Stomach (tissue), 9 donors: ENCODE data around the gene DNER. TPM values are rescaled to one million over a fixed set of nuclear protein-coding genes. Genes with fewer than 3 reads are reported as not detected.

ENCODE experiments used
- DNase-seq, 2 donors: peaks; one replicate each; pipeline versions ENCODE4 v3.0.0 to v3.0.0-alpha.2; 2013 to 2019
- H3K27ac ChIP-seq, 5 donors: fragments of 200-600 bp in 4 of 5; sonication (generic) in 4 of 5; one replicate each; pipeline ENCODE4 v1.5.1; 2013 to 2019; ENCODE audit warnings: mild to moderate bottlenecking in 1 of 5, moderate library complexity in 1 of 5
- H3K27me3 ChIP-seq, 3 donors: fragments of 200-600 bp; sonication (generic); one replicate each; pipeline ENCODE4 v1.5.1; 2017 to 2019; ENCODE audit warnings: mixed run types in 1 of 3
- H3K36me3 ChIP-seq, 4 donors: fragments of 200-600 bp; sonication (generic); 1 replicate in 3 of 4; 2 replicates in 1 of 4; pipeline ENCODE4 v1.5.1; 2016 to 2019
- H3K4me1 ChIP-seq, 4 donors: fragments of 200-600 bp; sonication (generic); one replicate each; pipeline ENCODE4 v1.5.1; 2016 to 2019
- H3K4me3 ChIP-seq, 4 donors: fragments of 200-600 bp; sonication (generic) in 3 of 4; one replicate each; pipeline ENCODE4 v1.5.1; 2016 to 2019; ENCODE audit warnings: mild to moderate bottlenecking in 1 of 4
- H3K9me3 ChIP-seq, 4 donors: fragments of 200-600 bp; sonication (generic); one replicate each; pipeline ENCODE4 v1.5.1; 2016 to 2019
- CTCF ChIP-seq, 7 experiments: fragments of 450-650 bp in 4 of 7; fragments of 200-600 bp in 3 of 7; sonication (generic) in 3 of 7; IDR thresholded peaks; one replicate each; pipeline ENCODE4 v1.5.1; 2016 to 2019; ENCODE audit warnings: antibody characterized with exemption in 7 of 7, control low read depth in 2 of 7, mild to moderate bottlenecking in 1 of 7
- EP300 ChIP-seq: sonication (generic); formaldehyde crosslinking; IDR thresholded peaks from one replicate; pipeline ENCODE4 v1.6.1; 2017; ENCODE audit warnings: antibody characterized with exemption
- POLR2A ChIP-seq, 4 donors: fragments of 450-650 bp; IDR thresholded peaks; one replicate each; pipeline ENCODE4 v1.6.1; 2016; ENCODE audit warnings: antibody characterized with exemption in 4 of 4, control low read depth in 2 of 4, mild to moderate bottlenecking in 1 of 4, moderate library complexity in 1 of 4
- POLR2AphosphoS5 ChIP-seq, 3 donors: sonication (generic); formaldehyde crosslinking; IDR thresholded peaks; one replicate each; pipeline ENCODE4 v1.6.1; 2016; ENCODE audit warnings: antibody characterized with exemption in 3 of 3
- WGBS, 5 donors: extraction: QIAGEN DNeasy Blood & Tissue Kit in 3 of 5; methylation state at CpG; one replicate each; pipeline versions ENCODE4 v1.1.5 to v1.1.7; 2013 to 2018; 5-methylcytosine and 5-hydroxymethylcytosine counted together
- intact Hi-C: fragments of 100-400 bp; cut with DNase I; formaldehyde crosslinking; loops from one replicate; pipeline ENCODE4 v1.15.1; 2023; ENCODE audit warnings: low total_unique reads
- polyA plus RNA-seq, 3 donors: library from polyadenylated mRNA; stranded (reverse); fragments of 200-250 nt; gene quantifications; one replicate each; pipeline ENCODE4 v1.2.3, GENCODE V29; 2013
- total RNA-seq, 5 donors: library from RNA; depleted of rRNA; stranded (reverse); fragments of >200 nt; gene quantifications; one replicate each; pipeline versions ENCODE4 v1.1.0 to v1.2.3, GENCODE V29; 2014 to 2016
- donor health status: healthy with polysubstance abuse.
- donor health status: Bipolar disorder and iron deficiency.
- donor health status: healthy.

The DNER gene
- total and polyA plus RNA-seq, 8 donors, result 1.6 to 10.6 (median 4.9) TPM

GRCh38 chr2:229408962-229409361 lies 305.4 kb downstream of the DNER start:
- H3K36me3 ChIP-seq, result no peaks in the 10 kb centered on the region
- peaks cover 4 to 18% (median 15%) of the 10 kb centered on the region in 4 donors for H3K4me1 ChIP-seq
- no peak for DNase-seq
- TF ChIP-seq CTCF (IDR thresholded peaks at IDR 0.05), result no peak
- TF ChIP-seq EP300, result no peak
- TF ChIP-seq POLR2A (IDR thresholded peaks at IDR 0.05), result no peak
- no peak for TF ChIP-seq POLR2AphosphoS5 (IDR thresholded peaks at IDR 0.05)
- 54 to 76% (median 66%) methylated on average over 3 of the region's 3 CpGs for WGBS, 5 donors
- intact Hi-C loops, result no loop called here
- H3K4me3 ChIP-seq, result no peak overlapping the region
- H3K27me3 ChIP-seq, result no peaks in the 10 kb centered on the region
- H3K9me3 ChIP-seq, result no peaks in the 10 kb centered on the region
- peak overlapping the region in 4 of 5 donors; percentile 62 to 82 (median 70) for H3K27ac ChIP-seq

- H3K27ac ChIP-seq, result peak overlapping the region in 4 of 5 donors; percentile 64 to 82 (median 70)
- no peak overlapping the region for H3K4me3 ChIP-seq
- peak; percentile 38 to 82 for DNase-seq
- WGBS, 5 donors, result 4 to 14% (median 7%) methylated on average over 1 of the region's 1 CpG
- peaks cover 4 to 18% (median 15%) of the 10 kb centered on the region in 4 donors for H3K4me1 ChIP-seq
- no peaks in the 10 kb centered on the region for H3K27me3 ChIP-seq
- H3K9me3 ChIP-seq, result no peaks in the 10 kb centered on the region
- TF ChIP-seq POLR2AphosphoS5 (IDR thresholded peaks at IDR 0.05), result peak in 2 of 3 donors; percentile 66 to 69
- no peak for TF ChIP-seq CTCF (IDR thresholded peaks at IDR 0.05)
- intact Hi-C loops, result no loop called here
- H3K36me3 ChIP-seq, result no peaks in the 10 kb centered on the region
These were observed 306.0 kb downstream of the DNER start for GRCh38 chr2:229408356-229408755.

GRCh38 chr2:229407170-229407569 lies 307.2 kb downstream of the DNER start:
- Histone ChIP-seq H3K27me3 (no peaks in the 10 kb centered on the region), H3K36me3 (no peaks in the 10 kb centered on the region), H3K4me3 (no peak overlapping the region), H3K9me3 (no peaks in the 10 kb centered on the region), H3K4me1 (peaks cover 4 to 18% (median 15%) of the 10 kb centered on the region in 4 donors), H3K27ac (peak overlapping the region in 4 of 5 donors; percentile 64 to 82 (median 70))
- peak; percentile 47 to 60 for DNase-seq
- TF ChIP-seq CTCF (IDR thresholded peaks at IDR 0.05) (no peak), EP300 (peak; percentile 63), POLR2A (IDR thresholded peaks at IDR 0.05) (no peak), POLR2AphosphoS5 (IDR thresholded peaks at IDR 0.05) (peak; percentile 46 to 71 (median 53))
- WGBS, 5 donors, result 42 to 46% (median 43%) methylated on average over 13 of the region's 13 CpGs
- intact Hi-C loops, result no loop called here

- intact Hi-C loops, result no loop called here
- no peak for DNase-seq
- H3K9me3 ChIP-seq, result no peaks in the 10 kb centered on the region
- H3K27ac ChIP-seq, result peak overlapping the region in 3 of 5 donors; percentile 12 to 82 (median 75)
- no peaks in the 10 kb centered on the region for H3K27me3 ChIP-seq
- H3K4me3 ChIP-seq, result no peak overlapping the region
- 59 to 75% (median 72%) methylated on average over 5 of the region's 5 CpGs for WGBS, 5 donors
- H3K36me3 ChIP-seq, result no peaks in the 10 kb centered on the region
- TF ChIP-seq POLR2A (IDR thresholded peaks at IDR 0.05) (no peak), CTCF (IDR thresholded peaks at IDR 0.05) (no peak), EP300 (no peak), POLR2AphosphoS5 (IDR thresholded peaks at IDR 0.05) (no peak)
- peaks cover 4 to 18% (median 15%) of the 10 kb centered on the region in 4 donors for H3K4me1 ChIP-seq
These were observed 308.6 kb downstream of the DNER start for GRCh38 chr2:229405796-229406195.
